Measurements from ENCODE around the gene NCF4. TPM values are rescaled to one million over a fixed set of nuclear protein-coding genes. Genes with fewer than 3 reads are reported as not detected.

Gene NCF4
- total RNA-seq: 10 to 100 TPM in 1 of 2 donors, 1 to 10 TPM in 1; 8.5 to 15.8 TPM

DNA sequence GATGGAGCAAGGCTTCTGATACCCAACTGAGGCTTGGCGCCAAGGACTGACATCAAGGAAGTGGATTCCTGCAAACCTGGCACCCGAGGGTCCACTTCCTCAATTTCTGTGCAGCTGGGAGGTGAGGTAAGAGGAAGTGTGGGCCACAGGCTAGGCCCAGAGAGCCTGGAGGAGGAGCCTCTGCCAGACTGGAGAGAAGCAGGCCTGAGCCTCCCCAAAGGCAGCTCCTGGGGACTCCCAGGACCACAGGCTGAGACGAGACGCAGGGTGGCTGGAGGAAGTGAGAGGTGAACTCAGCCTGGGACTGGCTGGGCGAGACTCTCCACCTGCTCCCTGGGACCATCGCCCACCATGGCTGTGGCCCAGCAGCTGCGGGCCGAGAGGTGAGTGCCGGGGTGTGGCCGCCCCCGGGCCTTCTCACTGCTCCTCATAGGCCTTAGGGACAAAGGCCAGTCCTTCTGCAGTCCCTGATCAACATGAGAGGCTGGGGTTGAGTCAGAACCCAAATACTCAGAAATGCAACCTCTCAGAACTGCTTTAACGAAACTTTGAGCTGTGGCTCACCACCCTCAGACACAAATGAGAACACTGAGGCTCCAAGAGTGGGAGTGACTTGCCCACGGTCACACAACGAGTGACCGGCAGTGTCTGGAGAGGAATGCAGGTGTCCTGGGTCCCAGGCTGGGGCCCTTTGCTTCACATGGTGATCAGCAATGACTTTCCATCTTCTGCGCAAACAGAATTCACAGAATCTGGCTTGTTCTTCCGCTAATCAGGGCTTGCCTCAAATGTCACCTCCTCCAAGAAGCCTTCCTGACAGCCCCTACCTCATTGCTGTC lies at the start of gene NCF4:
NCF4 (plus strand) TSS at position 186 of the 839 bp plus-strand sequence; CDS start at position 352, 166 bp downstream.
- ATAC-seq (replicated peaks in 1 of 2) (peak; percentile 88 to 91), DNase-seq (peak; percentile 68 to 71)
- Mint-ChIP-seq H3K4me1 (ENCODE audit: low read depth) (peaks cover 60% of the 10 kb centered on the region), H3K27me3 (ENCODE audit: low read depth) (no peaks in the 10 kb centered on the region), H3K27ac (peak within 1 kb of the TSS; percentile 87), H3K4me3 (peak within 1 kb of the TSS; percentile 72 to 80), H3K9me3 (peaks cover 0 to 2% of the 10 kb centered on the region in 2 donors), H3K36me3 (ENCODE audit: insufficient read depth in 2 of 2) (peaks cover 0 to 2% of the 10 kb centered on the region in 2 donors)

DNA sequence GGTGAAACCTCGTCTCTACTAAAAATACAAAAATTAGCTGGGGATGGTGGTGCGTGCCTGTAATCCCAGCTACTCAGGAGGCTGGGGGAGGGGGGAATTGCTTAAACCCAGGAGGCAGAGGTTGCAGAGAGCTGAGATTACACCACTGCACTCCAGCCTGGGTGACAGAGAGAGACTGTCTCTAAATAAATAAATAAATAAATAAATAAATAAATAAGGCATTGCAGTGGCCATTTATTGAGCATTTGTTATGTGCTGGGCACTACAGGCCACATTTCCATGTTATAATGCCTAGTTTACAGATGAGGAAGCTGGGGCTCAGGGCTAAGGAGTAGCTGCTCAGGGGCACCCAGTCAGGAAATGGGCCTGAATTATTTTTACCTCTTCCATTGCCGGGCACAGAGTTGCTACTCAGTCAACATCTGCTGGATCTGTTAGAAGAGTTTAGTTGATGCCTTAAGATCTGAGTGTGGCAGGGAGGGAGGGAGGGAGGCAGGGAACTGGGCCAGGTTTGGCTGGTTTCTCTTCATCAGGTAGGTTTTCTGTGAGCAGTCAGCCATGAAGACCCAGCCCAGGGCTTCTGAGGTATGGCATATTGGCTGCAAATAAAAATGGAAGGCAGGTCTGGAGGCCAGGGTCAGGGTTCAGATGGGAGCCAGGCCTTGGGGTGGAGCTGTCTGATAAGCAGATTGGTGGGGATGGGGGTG lies 49.6 kb upstream of the NCF4 start:
- Mint-ChIP-seq H3K27me3 (ENCODE audit: low read depth) (peaks cover 26% of the 10 kb centered on the region), H3K36me3 (ENCODE audit: insufficient read depth in 2 of 2) (no peaks in the 10 kb centered on the region), H3K4me1 (ENCODE audit: low read depth) (peaks cover 14% of the 10 kb centered on the region), H3K27ac (no peak overlapping the region), H3K9me3 (no peaks in the 10 kb centered on the region), H3K4me3 (no peak overlapping the region)
- ATAC-seq (replicated peaks in 1 of 2) (no peak), DNase-seq (no peak)

GRCh38 chr22:36814801-36815200 lies 46.0 kb upstream of the NCF4 start:
- Mint-ChIP-seq H3K27me3 (ENCODE audit: low read depth) (peaks cover 57% of the 10 kb centered on the region), H3K9me3 (no peaks in the 10 kb centered on the region), H3K27ac (no peak overlapping the region), H3K4me3 (no peak overlapping the region), H3K4me1 (ENCODE audit: low read depth) (peaks cover 7% of the 10 kb centered on the region), H3K36me3 (ENCODE audit: insufficient read depth in 2 of 2) (no peaks in the 10 kb centered on the region)
- DNase-seq (no peak), ATAC-seq (replicated peaks in 1 of 2) (no peak)

DNA sequence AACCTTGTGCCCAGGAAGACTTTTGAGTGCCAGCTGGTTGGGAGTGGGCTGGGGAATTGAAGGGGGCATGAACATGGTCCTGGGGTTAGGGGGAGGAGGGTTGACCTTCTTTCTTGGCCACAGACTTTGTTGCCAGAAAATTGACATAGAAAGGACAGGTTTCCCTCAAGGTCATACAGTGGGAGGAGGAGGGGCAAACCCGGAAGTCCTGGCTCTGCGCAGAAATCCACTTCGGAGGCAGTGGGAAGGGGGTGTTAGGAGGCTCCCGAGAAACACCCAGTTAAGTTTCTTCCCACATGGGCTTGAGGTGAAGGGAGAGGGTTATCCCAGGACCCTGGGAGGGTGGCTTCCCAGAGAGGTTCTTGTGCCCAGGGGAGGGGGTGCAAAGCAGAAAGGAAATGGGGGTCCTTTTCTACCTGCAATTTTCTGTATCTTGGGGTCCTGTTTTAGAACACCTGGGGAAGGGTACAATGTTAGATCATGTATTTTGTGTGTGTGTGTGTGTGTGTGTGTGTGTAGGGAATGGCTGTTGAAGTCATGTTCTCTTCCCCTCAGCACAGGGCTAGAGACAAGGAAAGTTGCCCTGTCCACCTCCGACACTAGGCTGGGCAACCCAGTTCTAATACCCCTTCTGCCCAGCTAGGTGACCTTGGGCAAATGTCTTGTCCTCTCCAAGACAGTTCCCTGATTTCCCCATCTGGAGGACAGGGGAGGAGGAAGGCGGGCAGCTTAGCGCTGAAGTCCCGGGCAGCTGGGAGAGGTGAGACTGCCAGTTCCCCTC lies 45.1 kb upstream of the NCF4 start:
- Mint-ChIP-seq H3K27me3 (ENCODE audit: low read depth) (peaks cover 66% of the 10 kb centered on the region), H3K4me3 (peak overlapping the region in 1 of 2 donors; percentile 11), H3K27ac (no peak overlapping the region), H3K9me3 (no peaks in the 10 kb centered on the region), H3K4me1 (ENCODE audit: low read depth) (peaks cover 7% of the 10 kb centered on the region), H3K36me3 (ENCODE audit: insufficient read depth in 2 of 2) (no peaks in the 10 kb centered on the region)
- DNase-seq (no peak), ATAC-seq (replicated peaks in 1 of 2) (no peak)

DNA sequence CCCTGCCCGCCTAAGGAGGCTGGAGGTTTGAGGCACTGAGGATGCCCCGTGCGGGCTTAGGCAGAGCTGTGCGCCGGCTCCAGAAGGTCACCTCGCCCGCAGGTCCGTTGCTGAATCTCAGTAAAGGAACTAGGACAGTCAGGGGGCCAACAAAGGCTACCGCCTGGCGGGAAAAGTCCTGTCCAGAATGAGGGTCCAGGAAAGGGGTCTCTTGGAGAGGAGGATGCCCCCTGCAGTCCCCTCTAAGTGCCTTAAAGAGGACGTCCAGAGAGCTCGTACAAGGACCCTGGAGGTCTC lies 44.5 kb upstream of the NCF4 start:
- Mint-ChIP-seq H3K27me3 (ENCODE audit: low read depth) (peaks cover 71% of the 10 kb centered on the region), H3K9me3 (no peaks in the 10 kb centered on the region), H3K4me3 (peak overlapping the region in 1 of 2 donors; percentile 64), H3K4me1 (ENCODE audit: low read depth) (peaks cover 7% of the 10 kb centered on the region), H3K36me3 (ENCODE audit: insufficient read depth in 2 of 2) (no peaks in the 10 kb centered on the region), H3K27ac (no peak overlapping the region)
- DNase-seq: no peak
- no peak for ATAC-seq (replicated peaks in 1 of 2)

DNA sequence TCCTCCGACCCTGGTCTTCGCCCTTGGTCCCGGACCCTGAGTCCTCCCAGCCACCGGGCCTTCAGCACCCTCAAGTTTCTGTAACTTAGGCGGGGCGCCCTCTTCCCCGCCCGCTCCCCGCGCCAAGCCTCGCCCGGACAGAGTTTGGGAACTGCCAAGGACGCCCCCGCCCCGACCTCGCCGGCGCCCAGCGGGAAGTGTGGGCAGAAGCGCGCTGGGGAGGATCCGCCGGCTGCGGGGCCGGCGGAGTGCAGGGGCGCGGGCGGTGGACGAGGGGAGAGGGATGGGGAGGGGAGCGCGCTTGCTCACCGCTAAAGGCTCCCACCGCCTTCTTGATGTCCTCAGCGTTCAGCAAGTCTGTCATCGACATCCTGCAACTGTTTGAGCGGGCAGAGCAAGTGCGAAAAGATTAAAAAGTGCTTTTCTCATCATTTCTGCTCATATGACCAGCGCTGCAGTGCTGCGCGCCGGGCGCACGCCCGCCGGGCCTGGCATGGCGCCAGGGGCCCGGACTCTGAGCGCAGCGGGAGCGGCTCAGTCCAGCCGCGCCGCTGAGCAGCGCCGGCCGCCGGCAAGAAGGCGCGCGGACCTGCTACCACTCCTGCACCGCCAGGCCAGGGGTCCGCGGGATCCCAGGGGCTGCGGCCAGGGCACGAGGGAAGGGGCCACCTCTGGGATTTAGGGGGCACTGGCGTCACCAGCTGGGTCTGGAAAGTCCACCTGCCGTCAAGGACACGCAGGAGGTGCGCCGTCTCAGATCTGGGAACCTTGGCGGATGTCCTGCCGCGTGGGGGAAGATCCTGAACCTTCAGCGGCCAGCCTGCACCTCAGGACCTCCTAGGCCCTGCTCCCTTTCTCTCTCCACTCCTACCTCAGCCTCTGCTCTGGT lies 43.9 kb upstream of the NCF4 start, which contains the start of gene PVALB:
PVALB (minus strand) TSS at position 400 of the 889 bp plus-strand sequence; CDS start at position 370, 30 bp downstream.
- Mint-ChIP-seq H3K9me3 (no peaks in the 10 kb centered on the region), H3K4me1 (ENCODE audit: low read depth) (peaks cover 7% of the 10 kb centered on the region), H3K36me3 (ENCODE audit: insufficient read depth in 2 of 2) (no peaks in the 10 kb centered on the region), H3K4me3 (peak within 1 kb of the TSS; percentile 19 to 64), H3K27ac (no peak within 1 kb of the TSS), H3K27me3 (ENCODE audit: low read depth) (peaks cover 71% of the 10 kb centered on the region)
- ATAC-seq (replicated peaks in 1 of 2) (peak; percentile 49 to 58), DNase-seq (peak; percentile 8 to 10)

GRCh38 chr22:36817525-36817848 lies 43.3 kb upstream of the NCF4 start:
- peaks cover 71% of the 10 kb centered on the region for H3K27me3 Mint-ChIP-seq (ENCODE audit: low read depth)
- H3K36me3 Mint-ChIP-seq (ENCODE audit: insufficient read depth in 2 of 2): no peaks in the 10 kb centered on the region
- no peaks in the 10 kb centered on the region for H3K9me3 Mint-ChIP-seq
- no peak overlapping the region for H3K27ac Mint-ChIP-seq
- peak overlapping the region; percentile 19 to 58 for H3K4me3 Mint-ChIP-seq
- H3K4me1 Mint-ChIP-seq (ENCODE audit: low read depth): peaks cover 7% of the 10 kb centered on the region
- ATAC-seq (replicated peaks in 1 of 2) (no peak), DNase-seq (no peak)

DNA sequence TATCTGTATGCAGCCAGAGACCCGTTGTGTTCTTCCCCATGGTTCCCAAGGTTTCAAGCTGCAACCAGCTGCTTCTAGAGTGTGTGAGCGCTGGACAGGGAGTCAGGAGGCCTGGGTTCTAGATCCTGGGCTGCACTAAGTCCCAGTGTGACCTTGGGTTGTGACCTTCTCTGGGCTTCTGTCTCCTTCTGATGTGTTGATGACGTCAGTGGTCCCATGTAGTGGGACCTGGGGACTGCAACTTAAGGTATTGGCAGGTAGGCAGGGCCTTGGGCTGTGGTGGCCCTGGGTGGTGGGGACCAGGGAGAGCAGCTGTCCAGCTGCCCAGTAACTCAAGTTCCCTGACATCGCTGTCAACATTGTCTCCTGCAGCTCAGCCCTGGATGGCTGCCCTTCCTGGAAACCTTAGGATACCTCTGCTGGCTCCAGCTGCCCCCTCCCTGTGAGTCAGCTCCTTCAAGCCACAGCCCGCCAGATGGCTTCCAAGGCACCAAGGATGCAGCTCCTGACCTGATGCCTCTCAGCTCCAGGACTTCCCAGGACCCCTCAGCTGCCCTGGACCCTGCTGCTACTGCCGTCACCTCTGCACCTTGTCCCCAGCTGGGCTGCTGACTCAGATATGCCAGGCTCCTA lies 42.7 kb upstream of the NCF4 start:
- ATAC-seq (replicated peaks in 1 of 2) (no peak), DNase-seq (no peak)
- H3K36me3 Mint-ChIP-seq (ENCODE audit: insufficient read depth in 2 of 2): no peaks in the 10 kb centered on the region
- H3K27ac Mint-ChIP-seq: no peak overlapping the region
- peaks cover 71% of the 10 kb centered on the region for H3K27me3 Mint-ChIP-seq (ENCODE audit: low read depth)
- no peaks in the 10 kb centered on the region for H3K9me3 Mint-ChIP-seq
- no peak overlapping the region for H3K4me3 Mint-ChIP-seq
- peaks cover 7% of the 10 kb centered on the region for H3K4me1 Mint-ChIP-seq (ENCODE audit: low read depth)

DNA sequence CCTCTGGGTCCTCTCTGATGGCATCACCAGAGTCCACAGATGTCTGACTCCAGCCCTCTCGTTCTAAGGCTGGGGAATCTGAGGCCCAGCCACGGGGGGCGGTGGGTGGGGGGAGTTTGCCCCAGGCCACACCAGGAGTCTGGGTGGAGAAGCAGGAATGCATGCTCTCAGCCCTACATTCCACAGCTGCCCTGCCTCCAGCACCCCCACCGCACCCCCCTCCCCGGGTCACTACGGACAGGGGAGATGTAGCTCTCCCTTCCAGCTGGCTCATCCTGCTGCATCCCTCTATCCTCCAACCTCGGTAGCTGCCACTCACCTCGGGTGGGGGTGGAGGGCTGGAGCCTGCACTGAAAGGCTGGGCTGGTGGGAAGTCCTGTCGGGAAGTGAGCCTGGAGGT lies 41.7 kb upstream of the NCF4 start:
- no peak for ATAC-seq (replicated peaks in 1 of 2)
- H3K27me3 Mint-ChIP-seq (ENCODE audit: low read depth): peaks cover 66% of the 10 kb centered on the region

DNA sequence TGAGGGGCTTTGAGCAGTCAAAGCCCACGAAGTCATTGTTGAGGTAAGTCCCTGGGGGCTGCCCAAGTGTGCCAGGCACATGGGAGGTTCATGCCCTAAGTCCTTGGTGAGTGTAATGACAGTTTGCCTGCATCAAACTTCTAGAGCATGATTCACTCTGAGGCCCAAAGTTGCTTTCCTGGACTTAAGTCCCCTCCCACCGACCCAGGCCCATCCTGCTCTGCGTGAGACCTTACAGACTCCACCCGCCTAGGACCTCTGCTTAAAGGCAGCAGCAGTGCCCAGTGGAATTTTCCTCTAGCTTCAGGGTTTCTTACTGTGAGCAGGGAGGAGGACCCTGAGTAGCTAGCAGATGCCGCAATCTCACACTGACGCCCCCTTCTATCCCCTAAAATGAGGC lies 38.2 kb upstream of the NCF4 start:
- no peak overlapping the region for H3K27ac Mint-ChIP-seq
- H3K27me3 Mint-ChIP-seq (ENCODE audit: low read depth): peaks cover 43% of the 10 kb centered on the region
- DNase-seq (no peak), ATAC-seq (replicated peaks in 1 of 2) (no peak)
- H3K9me3 Mint-ChIP-seq: no peaks in the 10 kb centered on the region
- peaks cover 2% of the 10 kb centered on the region for H3K4me1 Mint-ChIP-seq (ENCODE audit: low read depth)
- H3K4me3 Mint-ChIP-seq: no peak overlapping the region
- H3K36me3 Mint-ChIP-seq (ENCODE audit: insufficient read depth in 2 of 2): no peaks in the 10 kb centered on the region

More for the DNA sequence above, 41.7 kb upstream of the NCF4 start:
- Mint-ChIP-seq H3K9me3 (no peaks in the 10 kb centered on the region), H3K27ac (no peak overlapping the region), H3K4me3 (no peak overlapping the region), H3K36me3 (ENCODE audit: insufficient read depth in 2 of 2) (no peaks in the 10 kb centered on the region), H3K4me1 (ENCODE audit: low read depth) (peaks cover 7% of the 10 kb centered on the region)
- no peak for DNase-seq

GRCh38 chr22:36823186-36823839 lies 37.5 kb upstream of the NCF4 start:
- no peaks in the 10 kb centered on the region for H3K36me3 Mint-ChIP-seq (ENCODE audit: insufficient read depth in 2 of 2)
- no peak overlapping the region for H3K4me3 Mint-ChIP-seq
- ATAC-seq (replicated peaks in 1 of 2): no peak
- H3K4me1 Mint-ChIP-seq (ENCODE audit: low read depth): no peaks in the 10 kb centered on the region
- H3K9me3 Mint-ChIP-seq: no peaks in the 10 kb centered on the region
- no peak for DNase-seq
- no peak overlapping the region for H3K27ac Mint-ChIP-seq
- H3K27me3 Mint-ChIP-seq (ENCODE audit: low read depth): peaks cover 36% of the 10 kb centered on the region

DNA sequence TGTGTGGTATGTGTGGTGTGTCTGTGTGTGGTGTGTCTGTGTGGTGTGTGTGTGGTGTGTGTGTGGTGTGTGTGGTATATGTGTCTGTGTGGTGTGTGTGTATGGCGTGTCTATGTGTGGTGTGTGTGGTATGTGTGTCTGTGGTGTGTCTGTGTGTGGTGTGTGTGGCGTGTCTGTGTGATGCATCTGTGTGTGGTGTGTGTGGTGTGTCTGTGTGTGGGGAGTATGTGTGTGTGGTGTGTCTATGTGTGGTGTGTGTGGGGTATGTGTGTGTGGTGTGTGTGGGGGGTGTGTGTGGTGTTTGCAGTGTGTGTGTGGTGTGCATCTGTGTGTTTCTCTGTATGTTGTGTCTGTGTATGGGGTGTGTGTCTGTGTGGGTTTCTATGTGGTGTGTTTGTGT lies 36.2 kb upstream of the NCF4 start:
- H3K4me1 Mint-ChIP-seq (ENCODE audit: low read depth): peaks cover under 1% of the 10 kb centered on the region
- H3K27me3 Mint-ChIP-seq (ENCODE audit: low read depth): peaks cover 26% of the 10 kb centered on the region
- H3K4me3 Mint-ChIP-seq: no peak overlapping the region
- ATAC-seq (replicated peaks in 1 of 2) (no peak), DNase-seq (no peak)
- H3K27ac Mint-ChIP-seq: no peak overlapping the region
- no peaks in the 10 kb centered on the region for H3K36me3 Mint-ChIP-seq (ENCODE audit: insufficient read depth in 2 of 2)
- no peaks in the 10 kb centered on the region for H3K9me3 Mint-ChIP-seq

All from activated T-cell treated with anti-CD3 and anti-CD28 coated beads, Interleukin-2, amount 50 U/mL, for 72 hours (primary cell).